MM.1S (cell line): ENCODE measurements around the gene ZMPSTE24.

Source experiments
- DNase-seq: peaks from one replicate; pipeline ENCODE4 v3.0.0-alpha.2; 2015
- H2AFZ ChIP-seq: fragments of 300-600 bp; sonication (generic); 2 replicates; pipeline ENCODE4 v1.6.0; 2016; ENCODE audit warnings: antibody characterized with exemption, low read length
- H3F3A ChIP-seq: fragments of 300-600 bp; sonication (generic); 2 replicates; pipeline ENCODE4 v1.6.1; 2016; ENCODE audit warnings: mild to moderate bottlenecking, antibody characterized with exemption, low read length, moderate library complexity, mixed read lengths; ENCODE audit not compliant: insufficient read depth
- H3K27ac ChIP-seq: fragments of 300-600 bp; sonication (generic); 2 replicates; pipeline ENCODE4 v1.5.1; 2016; ENCODE audit warnings: mild to moderate bottlenecking, low read length
- H3K27me3 ChIP-seq: fragments of 300-600 bp; sonication (generic); replicated peaks from 2 replicates; pipeline ENCODE4 v1.6.0; 2016; ENCODE audit warnings: low read length; ENCODE audit not compliant: insufficient read depth
- H3K36me3 ChIP-seq: fragments of 300-600 bp; sonication (generic); replicated peaks from 2 replicates; pipeline ENCODE4 v1.6.1; 2016; ENCODE audit warnings: mild to moderate bottlenecking, low read length, mixed read lengths; ENCODE audit not compliant: insufficient read depth
- H3K4me1 ChIP-seq: fragments of 300-600 bp; sonication (generic); 2 replicates; pipeline ENCODE4 v1.6.1; 2016; ENCODE audit warnings: low read length, mixed read lengths
- H3K4me2 ChIP-seq: fragments of 300-600 bp; sonication (generic); 2 replicates; pipeline ENCODE4 v1.6.0; 2016; ENCODE audit warnings: low read depth, low read length
- H3K4me3 ChIP-seq: fragments of 300-600 bp; sonication (generic); 2 replicates; pipeline ENCODE4 v1.5.1; 2016; ENCODE audit warnings: low read length, mixed read lengths
- H3K79me2 ChIP-seq: fragments of 300-600 bp; sonication (generic); 2 replicates; pipeline ENCODE4 v1.6.1; 2016; ENCODE audit warnings: mixed run types, low read length, mixed read lengths
- H3K9ac ChIP-seq: fragments of 300-600 bp; sonication (generic); 2 replicates; pipeline ENCODE4 v1.6.1; 2016; ENCODE audit warnings: low read length, mixed read lengths
- H3K9me2 ChIP-seq: fragments of 300-600 bp; sonication (generic); replicated peaks from 2 replicates; pipeline ENCODE4 v1.6.1; 2016; ENCODE audit warnings: mild to moderate bottlenecking, low read length, mixed read lengths; ENCODE audit not compliant: insufficient read depth
- H3K9me3 ChIP-seq: fragments of 300-600 bp; sonication (generic); replicated peaks from 2 replicates; pipeline ENCODE4 v1.6.1; 2016; ENCODE audit warnings: mild to moderate bottlenecking, low read length, mixed read lengths; ENCODE audit not compliant: insufficient read depth
- H4K20me1 ChIP-seq: fragments of 300-600 bp; sonication (generic); 2 replicates; pipeline ENCODE4 v1.6.1; 2016; ENCODE audit warnings: mild to moderate bottlenecking, low read length, moderate library complexity, mixed read lengths; ENCODE audit not compliant: insufficient read depth
- CTCF ChIP-seq: fragments of 300-600 bp; sonication (generic); IDR thresholded peaks from 2 replicates; pipeline ENCODE4 v1.5.1; 2016; ENCODE audit warnings: antibody characterized with exemption, low read length, mixed read lengths
- EZH2 ChIP-seq: fragments of 300-600 bp; sonication (generic); optimal IDR thresholded peaks from 2 replicates; pipeline ENCODE3; 2017; ENCODE audit warnings: low read depth, mild to moderate bottlenecking, antibody characterized with exemption, low read length, mixed read lengths
- EZH2phosphoT487 ChIP-seq: fragments of 300-600 bp; sonication (generic); IDR thresholded peaks from 2 replicates; pipeline ENCODE4 v1.6.1; 2018; ENCODE audit warnings: antibody characterized with exemption, low read length

Gene ZMPSTE24

DNA sequence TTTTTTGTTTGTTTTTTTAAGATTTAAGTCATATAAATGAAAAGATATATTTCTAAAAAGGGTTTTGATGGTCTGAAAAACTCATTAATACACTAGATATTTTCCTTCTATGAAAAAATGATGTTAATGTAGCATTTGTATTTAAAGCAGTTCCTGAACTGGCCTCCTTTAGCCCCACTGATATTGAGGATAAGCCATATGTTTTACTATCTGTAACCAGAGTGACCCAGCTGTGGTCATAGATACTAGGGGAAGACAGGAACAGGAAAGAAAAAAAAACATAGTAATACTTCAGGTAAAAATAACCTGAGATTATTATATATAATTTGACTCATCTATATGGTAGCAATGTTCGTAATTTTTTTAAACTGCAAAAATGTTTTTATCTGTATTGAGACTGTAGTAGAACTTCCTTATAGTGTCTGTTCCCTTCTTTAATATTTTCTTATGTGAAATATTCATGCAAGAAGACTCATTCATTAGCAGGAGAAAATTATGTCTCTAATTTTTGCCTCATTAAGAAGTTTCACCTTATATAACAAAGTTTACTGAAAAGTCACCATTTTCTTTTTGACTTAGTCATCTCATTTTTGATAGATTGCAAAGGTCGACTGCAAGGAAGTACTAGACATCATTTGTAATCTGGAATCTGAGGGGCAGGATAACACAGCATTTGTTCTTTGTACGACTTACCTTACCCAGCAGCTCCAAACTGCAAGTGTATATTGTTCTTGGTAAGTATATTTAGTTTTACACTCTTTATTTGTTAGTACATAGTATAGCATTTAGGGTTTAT is 35.9 kb upstream of the ZMPSTE24 start:
- Histone ChIP-seq H3K79me2 (no peaks in the 10 kb centered on the region), H3F3A (no peaks in the 10 kb centered on the region), H3K27me3 (no peaks in the 10 kb centered on the region), H3K9ac (no peak overlapping the region), H3K4me1 (no peaks in the 10 kb centered on the region), H3K9me2 (no peaks in the 10 kb centered on the region), H3K9me3 (no peaks in the 10 kb centered on the region), H3K36me3 (no peaks in the 10 kb centered on the region), H3K4me3 (no peak overlapping the region), H3K4me2 (no peak overlapping the region), H4K20me1 (no peaks in the 10 kb centered on the region), H2AFZ (no peak overlapping the region), H3K27ac (no peak overlapping the region)
- no peak for DNase-seq
- TF ChIP-seq CTCF (no peak), EZH2phosphoT487 (no peak), EZH2 (no peak)

GRCh38 chr1:40224040-40224439 is 34.0 kb upstream of the ZMPSTE24 start:
- no peak for TF ChIP-seq EZH2phosphoT487
- TF ChIP-seq EZH2 = no peak
- TF ChIP-seq CTCF = no peak
- DNase-seq = no peak
- peaks cover 5% of the 10 kb centered on the region for H3K79me2 ChIP-seq
- H3K9me3 ChIP-seq = no peaks in the 10 kb centered on the region
- H3K27me3 ChIP-seq = no peaks in the 10 kb centered on the region
- no peak overlapping the region for H3K4me3 ChIP-seq
- H3K9me2 ChIP-seq = no peaks in the 10 kb centered on the region
- no peaks in the 10 kb centered on the region for H3F3A ChIP-seq
- no peaks in the 10 kb centered on the region for H4K20me1 ChIP-seq
- H3K27ac ChIP-seq = no peak overlapping the region
- no peak overlapping the region for H3K4me2 ChIP-seq
- H3K4me1 ChIP-seq = no peaks in the 10 kb centered on the region
- no peak overlapping the region for H3K9ac ChIP-seq
- H2AFZ ChIP-seq = no peak overlapping the region
- no peaks in the 10 kb centered on the region for H3K36me3 ChIP-seq

DNA sequence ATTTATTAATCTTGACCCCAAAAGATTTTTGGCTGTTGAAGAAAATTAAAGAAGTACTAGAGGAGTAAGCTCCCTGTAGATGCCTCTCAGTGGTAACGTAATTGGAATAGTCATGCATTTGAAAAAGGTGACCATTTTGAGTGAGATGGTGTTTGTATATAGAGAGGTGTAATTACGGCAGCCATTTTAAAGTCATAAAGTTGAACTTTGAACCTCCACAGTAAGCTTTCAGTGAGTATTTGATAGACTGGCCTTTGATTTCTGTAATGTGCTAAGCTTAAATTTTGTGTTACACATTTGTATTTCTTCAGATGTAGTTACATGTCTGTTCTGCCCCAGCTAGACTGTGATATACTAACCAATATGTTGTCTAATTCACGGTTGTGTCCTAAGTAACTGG is 31.8 kb upstream of the ZMPSTE24 start:
- Histone ChIP-seq H3K36me3 (no peaks in the 10 kb centered on the region), H2AFZ (no peak overlapping the region), H3K79me2 (peaks cover 6% of the 10 kb centered on the region), H3K27ac (no peak overlapping the region), H3K4me3 (no peak overlapping the region), H3K9ac (no peak overlapping the region), H3K9me3 (no peaks in the 10 kb centered on the region), H3F3A (no peaks in the 10 kb centered on the region), H3K9me2 (no peaks in the 10 kb centered on the region), H4K20me1 (no peaks in the 10 kb centered on the region), H3K27me3 (no peaks in the 10 kb centered on the region), H3K4me2 (no peak overlapping the region), H3K4me1 (peaks cover 5% of the 10 kb centered on the region)
- DNase-seq = no peak
- TF ChIP-seq EZH2 = no peak
- no peak for TF ChIP-seq EZH2phosphoT487
- no peak for TF ChIP-seq CTCF
